ENCODE results near the gene SENP1. TPM values are rescaled to one million over a fixed set of nuclear protein-coding genes. Genes with fewer than 3 reads are reported as not detected.

SENP1 gene
- total RNA-seq, 1 experiment from 2014 or later = 28.8 TPM

DNA sequence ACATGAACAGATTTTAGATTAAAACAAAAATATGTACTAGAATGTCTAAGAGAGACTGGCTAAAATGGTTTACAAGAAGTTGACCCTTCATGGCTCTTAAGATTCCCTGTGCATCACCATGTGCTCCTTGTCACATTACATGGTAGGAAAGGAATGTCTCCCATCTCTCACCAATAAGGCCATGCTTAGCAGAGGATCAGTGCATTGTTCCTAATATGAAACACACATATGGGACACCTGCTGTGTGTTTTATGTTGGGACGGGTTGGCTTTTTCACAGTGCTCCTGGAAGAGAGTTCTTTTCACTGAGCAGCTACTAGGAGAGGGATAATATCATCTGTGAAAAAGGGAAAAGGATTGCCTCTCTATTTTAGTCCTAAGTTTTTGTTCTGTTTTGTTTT lies 22.9 kb upstream of the SENP1 start:
- Histone ChIP-seq H2BK15ac (ENCODE audit: low read depth, low read length) (no peak overlapping the region), H3K27ac (ENCODE audit: insufficient read length, low read depth, low read length) (no peak overlapping the region), H2BK5ac (ENCODE audit: insufficient read length, low read length) (no peak overlapping the region), H2AK5ac (ENCODE audit: insufficient read length, low read length) (no peak overlapping the region), H3K4me2 (ENCODE audit: insufficient read depth, insufficient read length, low read length) (no peak overlapping the region), H4K8ac (replicated peaks; ENCODE audit: insufficient read length, low read depth, low read length) (no peak overlapping the region), H3T11ph (ENCODE audit: low read length) (no peak overlapping the region), H3K79me2 (ENCODE audit: insufficient read depth, low read length) (no peaks in the 10 kb centered on the region), H3K4ac (ENCODE audit: low read depth, low read length) (no peak overlapping the region), H3K23ac (ENCODE audit: insufficient read length, low read depth, low read length) (no peak overlapping the region), H3K18ac (ENCODE audit: insufficient read length, low read depth, low read length) (no peak overlapping the region), H2BK12ac (ENCODE audit: insufficient read length, low read depth, low read length) (no peak overlapping the region), H3K56ac (ENCODE audit: insufficient read length, low read depth, low read length) (no peak overlapping the region), H3K23me2 (ENCODE audit: insufficient read length, low read depth, low read length, poor library complexity, severe bottlenecking) (no peaks in the 10 kb centered on the region), H3K27me3 (ENCODE audit: insufficient read depth, low read length) (no peaks in the 10 kb centered on the region), H4K20me1 (ENCODE audit: control insufficient read depth, insufficient read depth, insufficient read length) (no peaks in the 10 kb centered on the region), H2AFZ (ENCODE audit: low read length) (no peak overlapping the region), H4K91ac (ENCODE audit: insufficient read length, low read depth, low read length) (no peak overlapping the region), H2BK120ac (ENCODE audit: low read depth, low read length, poor library complexity, severe bottlenecking) (no peak overlapping the region), H3K9me3 (ENCODE audit: control insufficient read depth, low read depth, low read length) (no peaks in the 10 kb centered on the region), H3K14ac (ENCODE audit: insufficient read depth, low read length) (no peak overlapping the region), H3K9ac (ENCODE audit: extremely low read depth, insufficient read length, low read length) (no peak overlapping the region), H3K4me1 (ENCODE audit: insufficient read depth, low read length) (no peaks in the 10 kb centered on the region), H2BK20ac (ENCODE audit: low read depth, low read length, poor library complexity, severe bottlenecking) (no peak overlapping the region), H3K79me1 (ENCODE audit: insufficient read depth, low read depth, low read length, poor library complexity, severe bottlenecking) (no peaks in the 10 kb centered on the region), H4K5ac (ENCODE audit: insufficient read length, low read depth, low read length) (no peak overlapping the region)
- no peaks in the 10 kb centered on the region for H3K4me1 Mint-ChIP-seq
- no peak overlapping the region for H3K27ac Mint-ChIP-seq
- no CpG with 5 or more reads among the region's 1 CpG for WGBS (ENCODE audit: extremely low coverage, insufficient read length, low lambda C conversion rate)
- H3K4me3 Mint-ChIP-seq = no peak overlapping the region
- H3K9me3 Mint-ChIP-seq = no peaks in the 10 kb centered on the region
- TF ChIP-seq, protein P1, sequence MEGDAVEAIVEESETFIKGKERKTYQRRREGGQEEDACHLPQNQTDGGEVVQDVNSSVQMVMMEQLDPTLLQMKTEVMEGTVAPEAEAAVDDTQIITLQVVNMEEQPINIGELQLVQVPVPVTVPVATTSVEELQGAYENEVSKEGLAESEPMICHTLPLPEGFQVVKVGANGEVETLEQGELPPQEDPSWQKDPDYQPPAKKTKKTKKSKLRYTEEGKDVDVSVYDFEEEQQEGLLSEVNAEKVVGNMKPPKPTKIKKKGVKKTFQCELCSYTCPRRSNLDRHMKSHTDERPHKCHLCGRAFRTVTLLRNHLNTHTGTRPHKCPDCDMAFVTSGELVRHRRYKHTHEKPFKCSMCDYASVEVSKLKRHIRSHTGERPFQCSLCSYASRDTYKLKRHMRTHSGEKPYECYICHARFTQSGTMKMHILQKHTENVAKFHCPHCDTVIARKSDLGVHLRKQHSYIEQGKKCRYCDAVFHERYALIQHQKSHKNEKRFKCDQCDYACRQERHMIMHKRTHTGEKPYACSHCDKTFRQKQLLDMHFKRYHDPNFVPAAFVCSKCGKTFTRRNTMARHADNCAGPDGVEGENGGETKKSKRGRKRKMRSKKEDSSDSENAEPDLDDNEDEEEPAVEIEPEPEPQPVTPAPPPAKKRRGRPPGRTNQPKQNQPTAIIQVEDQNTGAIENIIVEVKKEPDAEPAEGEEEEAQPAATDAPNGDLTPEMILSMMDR (conservative IDR thresholded peaks at IDR 0.05) = no peak
- DNase-seq = no peak
- H3K36me3 Mint-ChIP-seq (ENCODE audit: insufficient read depth in 1 of 3, low read depth in 3 of 3) = peaks cover 23 to 79% (median 72%) of the 10 kb centered on the region in 3 experiments
- no peaks in the 10 kb centered on the region; the same call in 1 of the 2 replicates for H3K27me3 Mint-ChIP-seq (ENCODE audit: low read depth)
